Esophagus squamous epithelium (tissue), 5 donors: Measurements from ENCODE around the gene RABAC1. TPM values are rescaled to one million over a fixed set of nuclear protein-coding genes. Genes with fewer than 3 reads are reported as not detected.

Source experiments
- DNase-seq: peaks from one replicate; lab custom pipeline; 2025; lab: John Stamatoyannopoulos, UW
- H3K27ac ChIP-seq, 4 donors: fragments of 200-600 bp; sonication (generic); one replicate each; pipeline ENCODE4 v1.5.1; 2016 to 2019; ENCODE audit warnings: mild to moderate bottlenecking in 1 of 4
- H3K27me3 ChIP-seq, 4 donors: fragments of 200-600 bp; sonication (generic); 1 replicate in 3 of 4; 2 replicates in 1 of 4; pipeline versions ENCODE4 v1.5.1 to v1.6.0; 2017 to 2021; ENCODE audit warnings: antibody characterized with exemption in 1 of 4
- H3K36me3 ChIP-seq, 3 donors: fragments of 200-600 bp; sonication (generic); one replicate each; pipeline ENCODE4 v1.5.1; 2016 to 2019
- H3K4me1 ChIP-seq, 3 donors: fragments of 200-600 bp; sonication (generic); one replicate each; pipeline ENCODE4 v1.5.1; 2017 to 2019
- H3K4me3 ChIP-seq, 4 donors: fragments of 200-600 bp; sonication (generic); 1 replicate in 3 of 4; 2 replicates in 1 of 4; pipeline ENCODE4 v1.5.1; 2016 to 2019; ENCODE audit warnings: mild to moderate bottlenecking in 2 of 4, moderate library complexity in 1 of 4
- H3K9me3 ChIP-seq, 3 donors: fragments of 200-600 bp; sonication (generic); one replicate each; pipeline ENCODE4 v1.5.1; 2016 to 2019
- CTCF ChIP-seq, 6 experiments: fragments of 450-650 bp in 4 of 6; fragments of 200-600 bp in 2 of 6; sonication (generic) in 2 of 6; IDR thresholded peaks; one replicate each; pipeline ENCODE4 v1.5.1; 2016 to 2019; ENCODE audit warnings: antibody characterized with exemption in 6 of 6, mild to moderate bottlenecking in 4 of 6, moderate library complexity in 4 of 6
- POLR2A ChIP-seq, 4 donors: fragments of 450-650 bp; IDR thresholded peaks; one replicate each; pipeline ENCODE4 v1.6.1; 2017; ENCODE audit warnings: antibody characterized with exemption in 4 of 4, mild to moderate bottlenecking in 4 of 4, moderate library complexity in 3 of 4
- WGBS, 2 donors: methylation state at CpG; one replicate each; pipeline ENCODE4 v1.1.5; 2018; 5-methylcytosine and 5-hydroxymethylcytosine counted together
- intact Hi-C: fragments of 100-400 bp; cut with DNase I; formaldehyde crosslinking; loops from one replicate; pipeline ENCODE4 v1.15.0; 2022
- total RNA-seq, 4 donors: library from RNA; depleted of rRNA; stranded (reverse); fragments of >200 nt; gene quantifications; one replicate each; pipeline ENCODE4 v1.1.0, GENCODE V29; 2016
- donor health status: DM: yes; HTN: yes; CAD: no.

The RABAC1 gene
- total RNA-seq, 4 donors from 2014 or later, result 47.4 to 113 (median 103) TPM

GRCh38 chr19:41906916-41907680 lies 52.0 kb downstream of the RABAC1 start:
- WGBS, 2 donors, result 72 to 83% methylated on average over 17 to 20 of the region's 21 CpGs
- H3K4me1 ChIP-seq, result peaks cover 0 to 13% (median 5%) of the 10 kb centered on the region in 3 donors
- H3K4me3 ChIP-seq, result no peak overlapping the region
- H3K27me3 ChIP-seq, result peaks cover 0 to 27% (median under 1%) of the 10 kb centered on the region in 4 donors
- no peak for TF ChIP-seq CTCF (IDR thresholded peaks at IDR 0.05)
- TF ChIP-seq POLR2A (IDR thresholded peaks at IDR 0.05), result no peak
- H3K36me3 ChIP-seq, result peaks cover 26 to 63% (median 31%) of the 10 kb centered on the region in 3 donors
- intact Hi-C loops, result no loop called here
- no peak overlapping the region for H3K27ac ChIP-seq
- H3K9me3 ChIP-seq, result no peaks in the 10 kb centered on the region
- no peak for DNase-seq

Other genes starting within 250 kb of the RABAC1 start
- 100 to 1,000 TPM in 3 of 4 donors, 10 to 100 TPM in 1; 70.8 to 288 (median 176) TPM for gene CEACAM6, start 203.8 kb downstream of the RABAC1 start, total RNA-seq
- gene CEACAM3, start 162.7 kb downstream of the RABAC1 start, total RNA-seq, result 1 to 10 TPM in 2 of 4 donors, under 1 TPM in 2; 0.42 to 1.3 (median 0.99) TPM
- not detected for gene LYPD4, start 114.6 kb downstream of the RABAC1 start, total RNA-seq
- not detected for gene DMRTC2, start 114.3 kb downstream of the RABAC1 start, total RNA-seq
- gene RPS19, start 99.1 kb downstream of the RABAC1 start, total RNA-seq, result 1,000 to 10,000 TPM in 3 of 4 donors, 100 to 1,000 TPM in 1; 922 to 1,801 (median 1,460) TPM
- gene CD79A, start 82.0 kb downstream of the RABAC1 start, total RNA-seq, result 1 to 10 TPM in 2 of 4 donors, not detected in 2; 1.7 to 3.1 TPM
- gene ARHGEF1, start 76.1 kb downstream of the RABAC1 start, total RNA-seq, result 10 to 100 TPM; 31.0 to 59.5 (median 56.2) TPM
- gene ERFL, start 30.9 kb downstream of the RABAC1 start, total RNA-seq, result not detected
- gene ATP1A3, start 34.9 kb upstream of the RABAC1 start, total RNA-seq, result under 1 TPM in 2 of 4 donors, not detected in 2; 0.19 to 0.42 TPM
- gene GRIK5, start 110.9 kb upstream of the RABAC1 start, total RNA-seq, result 1 to 10 TPM in 1 of 4 donors, under 1 TPM in 3; 0.08 to 1.1 (median 0.37) TPM
- gene ZNF574, start 116.8 kb upstream of the RABAC1 start, total RNA-seq, result 10 to 100 TPM; 13.2 to 24.3 (median 16.2) TPM
- gene POU2F2, start 173.1 kb upstream of the RABAC1 start, total RNA-seq, result under 1 TPM in 3 of 4 donors, not detected in 1; 0.18 to 0.67 (median 0.57) TPM